Cardiac fibroblast (primary cell): ENCODE data around the gene RC3H1.

Experiments used
- DNase-seq, 2 donors: peaks; one replicate each; pipeline versions ENCODE4 v3.0.0 to v3.0.0-alpha.2; 2010; ENCODE audit warnings: low read depth in 2 of 2
- H3K4me3 ChIP-seq, 2 donors: replicated peaks in 1 of 2; 1 replicate in 1 of 2; 2 replicates in 1 of 2; pipeline ENCODE4 v1.5.1; 2011; ENCODE audit warnings: low read depth in 2 of 2, low read length in 2 of 2, mild to moderate bottlenecking in 2 of 2, moderate library complexity in 1 of 2
- TF ChIP-seq, protein P1 (sequence below): IDR thresholded peaks from one replicate; pipeline ENCODE4 v1.5.1; 2011; ENCODE audit warnings: low read depth, mild to moderate bottlenecking, low read length, inconsistent platforms

The RC3H1 gene

DNA sequence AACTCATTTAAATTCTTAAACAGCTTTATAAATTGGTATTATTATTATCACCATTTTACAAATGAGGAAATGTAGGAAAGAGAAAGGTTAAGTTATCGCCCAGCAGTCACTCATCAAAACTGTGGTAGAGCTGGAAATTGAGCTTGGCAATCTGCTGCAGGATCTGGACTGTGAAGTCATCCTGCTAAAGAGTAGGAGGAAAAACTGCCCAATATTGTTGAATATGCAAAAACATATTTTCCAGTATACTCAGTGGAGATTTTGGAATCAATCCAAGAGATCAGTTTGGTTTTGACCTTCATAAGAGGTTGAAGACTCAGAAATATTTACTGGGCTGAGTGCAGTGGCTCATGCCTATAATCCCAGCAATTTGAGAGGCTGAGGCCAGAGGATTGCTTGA is 16.9 kb upstream of the RC3H1 start:
- TF ChIP-seq, protein P1, sequence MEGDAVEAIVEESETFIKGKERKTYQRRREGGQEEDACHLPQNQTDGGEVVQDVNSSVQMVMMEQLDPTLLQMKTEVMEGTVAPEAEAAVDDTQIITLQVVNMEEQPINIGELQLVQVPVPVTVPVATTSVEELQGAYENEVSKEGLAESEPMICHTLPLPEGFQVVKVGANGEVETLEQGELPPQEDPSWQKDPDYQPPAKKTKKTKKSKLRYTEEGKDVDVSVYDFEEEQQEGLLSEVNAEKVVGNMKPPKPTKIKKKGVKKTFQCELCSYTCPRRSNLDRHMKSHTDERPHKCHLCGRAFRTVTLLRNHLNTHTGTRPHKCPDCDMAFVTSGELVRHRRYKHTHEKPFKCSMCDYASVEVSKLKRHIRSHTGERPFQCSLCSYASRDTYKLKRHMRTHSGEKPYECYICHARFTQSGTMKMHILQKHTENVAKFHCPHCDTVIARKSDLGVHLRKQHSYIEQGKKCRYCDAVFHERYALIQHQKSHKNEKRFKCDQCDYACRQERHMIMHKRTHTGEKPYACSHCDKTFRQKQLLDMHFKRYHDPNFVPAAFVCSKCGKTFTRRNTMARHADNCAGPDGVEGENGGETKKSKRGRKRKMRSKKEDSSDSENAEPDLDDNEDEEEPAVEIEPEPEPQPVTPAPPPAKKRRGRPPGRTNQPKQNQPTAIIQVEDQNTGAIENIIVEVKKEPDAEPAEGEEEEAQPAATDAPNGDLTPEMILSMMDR = no peak
- DNase-seq = peak in 1 of 2 donors; percentile 81
- no peak overlapping the region for H3K4me3 ChIP-seq

DNA sequence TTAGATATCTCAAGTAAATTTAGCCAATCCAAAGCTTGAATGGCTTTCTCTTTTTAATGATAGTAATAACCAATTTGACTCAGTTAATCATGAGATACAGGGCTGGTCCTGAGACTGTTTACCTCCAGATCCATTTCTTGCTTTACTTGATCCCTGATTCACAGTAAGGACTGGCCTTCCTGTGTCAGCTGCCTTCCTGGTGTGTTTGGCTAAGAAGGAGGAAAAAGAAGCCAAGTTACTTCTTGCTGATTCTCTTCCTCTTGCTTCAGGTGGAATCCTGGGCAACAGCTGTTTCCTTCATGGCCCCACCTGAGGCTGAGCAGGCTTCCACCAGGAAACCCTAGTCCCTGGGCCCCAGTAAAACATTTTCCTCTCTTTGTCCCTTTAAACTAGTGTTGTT is 14.6 kb upstream of the RC3H1 start:
- no peak overlapping the region for H3K4me3 ChIP-seq
- TF ChIP-seq, protein P1 = no peak
- no peak for DNase-seq

DNA sequence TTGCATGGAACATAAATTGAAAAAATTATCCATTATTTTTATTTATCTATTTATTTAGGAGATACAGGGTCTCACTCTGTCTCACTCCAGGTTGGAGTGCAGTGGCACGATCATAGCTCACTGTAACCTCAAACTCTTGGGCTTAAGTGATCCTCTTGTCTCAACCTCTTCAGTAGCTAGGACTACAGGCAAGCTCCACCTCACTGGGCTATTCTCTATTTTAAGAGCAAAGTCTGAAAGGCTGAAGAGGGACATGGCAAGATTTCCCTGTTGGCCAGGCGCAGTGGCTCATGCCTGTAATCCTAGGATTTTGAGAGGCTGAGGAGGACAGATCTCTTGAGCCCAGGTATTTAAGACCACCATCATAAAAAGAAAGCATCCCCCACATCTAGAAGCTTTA is 14.0 kb upstream of the RC3H1 start:
- no peak overlapping the region for H3K4me3 ChIP-seq
- no peak for DNase-seq
- TF ChIP-seq, protein P1 = no peak

DNA sequence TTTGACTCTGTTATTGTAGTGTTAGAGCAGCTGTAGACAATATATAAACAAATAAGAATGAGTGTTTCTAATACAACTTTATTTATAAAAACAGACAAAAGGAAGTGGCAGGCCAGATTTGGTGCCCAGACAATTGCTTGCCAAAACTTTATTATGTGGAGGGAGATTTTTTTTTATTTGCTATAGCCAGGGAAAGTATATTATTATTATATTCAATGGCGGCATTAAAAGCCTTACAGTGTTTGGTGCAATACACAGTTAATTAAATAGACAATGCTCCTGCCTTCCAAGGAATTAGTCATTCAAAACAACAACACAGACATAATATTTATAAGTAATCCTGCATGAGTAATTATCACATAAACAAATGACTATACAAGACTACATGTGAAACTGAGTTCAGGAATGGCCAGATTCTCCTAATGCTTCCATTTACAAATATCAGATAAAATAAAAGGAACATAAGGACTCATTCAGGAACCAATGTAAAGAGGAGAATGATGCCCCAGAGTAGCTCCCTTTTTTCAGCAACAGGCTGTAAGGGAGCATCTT is 10.6 kb upstream of the RC3H1 start:
- DNase-seq = no peak
- TF ChIP-seq, protein P1 = no peak
- H3K4me3 ChIP-seq = no peak overlapping the region

DNA sequence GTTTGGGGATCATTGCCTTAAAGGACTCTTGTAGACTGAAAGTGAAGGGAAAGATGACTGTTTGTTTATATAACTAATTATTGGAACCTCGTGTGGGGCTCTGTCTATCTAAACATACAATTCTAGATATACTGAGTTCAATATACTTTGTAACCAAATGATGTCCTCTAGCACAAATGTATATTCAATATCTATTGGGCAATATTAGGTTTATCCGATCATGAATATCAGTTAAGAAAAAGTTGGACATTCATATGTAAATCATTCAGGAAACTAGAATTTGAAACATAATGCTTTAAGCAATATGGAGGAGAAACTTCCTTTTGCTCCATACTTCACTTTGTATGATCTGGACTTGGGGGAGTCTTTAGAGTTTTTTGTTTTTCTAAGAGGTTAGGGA is 8.9 kb upstream of the RC3H1 start:
- TF ChIP-seq, protein P1 = no peak
- DNase-seq = no peak
- no peak overlapping the region for H3K4me3 ChIP-seq

DNA sequence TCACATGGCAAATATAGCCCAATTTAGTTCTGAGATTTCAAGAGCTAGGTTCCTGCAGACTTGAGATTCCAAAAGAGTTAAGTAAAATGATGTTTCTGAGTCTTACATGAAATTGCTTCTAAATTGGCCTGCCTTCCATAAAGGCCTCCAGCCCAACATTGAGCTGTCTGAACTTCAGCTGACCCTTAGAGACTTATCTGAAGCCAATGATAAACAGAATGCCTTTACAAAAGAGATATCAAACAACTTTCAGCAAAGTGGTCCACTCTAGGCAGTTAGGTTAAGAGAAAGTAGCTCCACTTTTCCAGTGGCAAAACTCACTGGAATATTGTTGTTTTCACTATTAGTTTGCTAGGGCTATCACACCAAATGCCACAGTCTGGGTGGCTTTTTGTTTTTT is 6.3 kb upstream of the RC3H1 start:
- H3K4me3 ChIP-seq = no peak overlapping the region
- no peak for DNase-seq
- TF ChIP-seq, protein P1 = no peak

DNA sequence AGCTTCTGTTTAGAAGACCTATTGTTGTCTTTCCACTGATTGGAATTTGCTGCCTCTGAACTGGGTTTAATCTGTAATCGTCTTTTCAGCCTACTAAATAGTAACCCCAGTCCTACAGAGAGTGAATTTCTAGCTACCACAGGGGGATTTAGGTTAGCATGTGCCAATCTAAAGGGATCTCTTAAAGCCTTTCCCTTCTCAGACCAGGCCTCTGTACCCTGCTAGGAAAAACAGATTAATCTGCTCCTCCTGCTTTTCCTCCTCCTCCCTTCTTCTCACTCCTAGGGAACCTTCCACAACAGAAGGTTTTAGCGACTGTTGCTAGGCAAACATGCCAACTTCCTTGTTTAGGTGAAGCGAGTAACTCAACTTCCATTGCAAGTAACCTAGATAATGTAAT is 1.3 kb upstream of the RC3H1 start:
- no peak overlapping the region for H3K4me3 ChIP-seq
- TF ChIP-seq, protein P1 = no peak
- DNase-seq = peak; percentile 27 to 57
